ENCODE data around the gene RAB1B.

DNA sequence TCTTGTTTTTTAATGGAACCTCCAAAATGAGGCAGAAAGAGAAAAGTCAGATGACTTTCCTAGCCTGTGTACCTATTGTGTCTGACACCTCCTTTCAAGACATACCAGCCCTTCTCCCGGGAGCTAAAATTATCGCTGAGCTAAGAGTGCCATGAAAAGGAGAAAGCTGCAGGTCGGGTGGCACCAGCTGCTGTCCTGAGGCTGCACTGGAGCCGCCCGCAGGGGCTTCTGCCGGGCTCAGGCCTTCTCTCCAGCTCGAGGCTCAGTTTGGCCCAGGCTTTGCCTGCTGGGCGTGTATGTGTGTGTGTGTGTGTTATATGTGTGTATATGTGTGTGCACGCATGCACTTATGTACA lies 27.7 kb upstream of the RAB1B start:
- TF ChIP-seq, protein P1, sequence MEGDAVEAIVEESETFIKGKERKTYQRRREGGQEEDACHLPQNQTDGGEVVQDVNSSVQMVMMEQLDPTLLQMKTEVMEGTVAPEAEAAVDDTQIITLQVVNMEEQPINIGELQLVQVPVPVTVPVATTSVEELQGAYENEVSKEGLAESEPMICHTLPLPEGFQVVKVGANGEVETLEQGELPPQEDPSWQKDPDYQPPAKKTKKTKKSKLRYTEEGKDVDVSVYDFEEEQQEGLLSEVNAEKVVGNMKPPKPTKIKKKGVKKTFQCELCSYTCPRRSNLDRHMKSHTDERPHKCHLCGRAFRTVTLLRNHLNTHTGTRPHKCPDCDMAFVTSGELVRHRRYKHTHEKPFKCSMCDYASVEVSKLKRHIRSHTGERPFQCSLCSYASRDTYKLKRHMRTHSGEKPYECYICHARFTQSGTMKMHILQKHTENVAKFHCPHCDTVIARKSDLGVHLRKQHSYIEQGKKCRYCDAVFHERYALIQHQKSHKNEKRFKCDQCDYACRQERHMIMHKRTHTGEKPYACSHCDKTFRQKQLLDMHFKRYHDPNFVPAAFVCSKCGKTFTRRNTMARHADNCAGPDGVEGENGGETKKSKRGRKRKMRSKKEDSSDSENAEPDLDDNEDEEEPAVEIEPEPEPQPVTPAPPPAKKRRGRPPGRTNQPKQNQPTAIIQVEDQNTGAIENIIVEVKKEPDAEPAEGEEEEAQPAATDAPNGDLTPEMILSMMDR (IDR thresholded peaks at IDR 0.05) = no peak
- no peak for TF ChIP-seq POLR2A (IDR thresholded peaks at IDR 0.05)
